ENCODE data around the gene MARS1.
A peak's percentile ranks its signal among the peaks of the same experiment; 100 is the strongest.

MARS1 gene

GRCh38 chr12:57518920-57519795 lies 31.3 kb downstream of the MARS1 start:
- no peak for DNase-seq

- DNase-seq = no peak
Measured at GRCh38 chr12:57519796-57520052, 31.9 kb downstream of the MARS1 start.

GRCh38 chr12:57520053-57520818 lies 32.4 kb downstream of the MARS1 start, which contains the start of gene DDIT3:
DDIT3 (minus strand) TSS chr12:57520514; CDS start chr12:57517406, 3,108 bp downstream.
- peak; percentile 99 for DNase-seq

- no peak for DNase-seq
Measured at GRCh38 chr12:57521525-57522010, 33.7 kb downstream of the MARS1 start.

GRCh38 chr12:57522011-57522886 lies 34.4 kb downstream of the MARS1 start, which contains the start of gene MBD6:
MBD6 (plus strand) TSS chr12:57522824; CDS start chr12:57524304, 1,480 bp downstream.
- peak; percentile 92 for DNase-seq

- no peak for DNase-seq
Measured at GRCh38 chr12:57522887-57523705, 35.2 kb downstream of the MARS1 start.

GRCh38 chr12:57523706-57524614 lies 36.1 kb downstream of the MARS1 start:
- no peak for DNase-seq

GRCh38 chr12:57524814-57525614 lies 37.1 kb downstream of the MARS1 start:
- DNase-seq = no peak

GRCh38 chr12:57525615-57526383 lies 37.9 kb downstream of the MARS1 start:
- no peak for DNase-seq

- no peak for DNase-seq
Measured at GRCh38 chr12:57526477-57527126, 38.7 kb downstream of the MARS1 start.

- no peak for DNase-seq
Measured at GRCh38 chr12:57527184-57527583, 39.3 kb downstream of the MARS1 start.

GRCh38 chr12:57528176-57528575 lies 40.3 kb downstream of the MARS1 start:
- no peak for DNase-seq

GRCh38 chr12:57528831-57529555 lies 41.1 kb downstream of the MARS1 start:
- DNase-seq = no peak

GRCh38 chr12:57529831-57530230 lies 42.0 kb downstream of the MARS1 start:
- DNase-seq = no peak

GRCh38 chr12:57530396-57531142 lies 42.7 kb downstream of the MARS1 start:
- no peak for DNase-seq

- DNase-seq = no peak
Measured at GRCh38 chr12:57531836-57532235, 44.0 kb downstream of the MARS1 start.

GRCh38 chr12:57533108-57533507 lies 45.2 kb downstream of the MARS1 start:
- no peak for DNase-seq
